ENCODE data around the gene MIB2. TPM values are rescaled to one million over a fixed set of nuclear protein-coding genes. Genes with fewer than 3 reads are reported as not detected.

Gene MIB2
- total RNA-seq, 1 donor from 2014 or later: 78.2 TPM

DNA sequence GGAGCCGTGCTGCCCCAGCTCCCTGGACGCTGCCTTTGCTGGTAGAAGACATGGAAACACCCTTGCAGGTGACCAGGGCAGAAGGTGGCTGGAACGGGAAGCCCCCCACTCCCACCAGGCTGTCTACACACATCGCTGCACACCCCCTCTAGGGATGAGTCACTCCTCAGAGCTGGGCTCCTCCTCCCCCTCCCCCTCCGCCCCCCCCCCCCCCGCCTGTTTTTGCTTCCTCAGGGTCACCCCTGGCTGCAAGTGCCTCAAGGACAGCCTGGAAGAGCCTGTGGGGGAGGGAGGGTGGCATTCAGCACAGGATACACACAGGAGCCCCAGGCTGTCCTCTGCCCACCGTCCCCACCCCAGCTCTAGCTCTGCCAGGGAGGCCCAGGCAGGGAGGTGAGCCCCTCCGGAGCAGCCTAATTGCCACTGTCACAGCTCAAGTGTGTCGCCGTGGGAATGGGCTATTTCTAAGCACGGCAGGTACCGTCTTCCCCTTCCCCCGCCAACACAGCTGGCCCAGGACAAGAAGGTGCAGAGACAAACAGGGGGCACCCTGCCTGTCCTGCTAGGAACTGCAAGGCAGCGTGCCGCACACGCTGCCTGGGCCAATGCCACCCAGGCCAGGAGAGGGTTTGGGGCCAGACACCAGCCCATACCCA lies 17.9 kb upstream of the MIB2 start:
- DNase-seq (ENCODE audit: low read depth) (no peak), FAIRE-seq (no peak)
- TF ChIP-seq, protein P1, sequence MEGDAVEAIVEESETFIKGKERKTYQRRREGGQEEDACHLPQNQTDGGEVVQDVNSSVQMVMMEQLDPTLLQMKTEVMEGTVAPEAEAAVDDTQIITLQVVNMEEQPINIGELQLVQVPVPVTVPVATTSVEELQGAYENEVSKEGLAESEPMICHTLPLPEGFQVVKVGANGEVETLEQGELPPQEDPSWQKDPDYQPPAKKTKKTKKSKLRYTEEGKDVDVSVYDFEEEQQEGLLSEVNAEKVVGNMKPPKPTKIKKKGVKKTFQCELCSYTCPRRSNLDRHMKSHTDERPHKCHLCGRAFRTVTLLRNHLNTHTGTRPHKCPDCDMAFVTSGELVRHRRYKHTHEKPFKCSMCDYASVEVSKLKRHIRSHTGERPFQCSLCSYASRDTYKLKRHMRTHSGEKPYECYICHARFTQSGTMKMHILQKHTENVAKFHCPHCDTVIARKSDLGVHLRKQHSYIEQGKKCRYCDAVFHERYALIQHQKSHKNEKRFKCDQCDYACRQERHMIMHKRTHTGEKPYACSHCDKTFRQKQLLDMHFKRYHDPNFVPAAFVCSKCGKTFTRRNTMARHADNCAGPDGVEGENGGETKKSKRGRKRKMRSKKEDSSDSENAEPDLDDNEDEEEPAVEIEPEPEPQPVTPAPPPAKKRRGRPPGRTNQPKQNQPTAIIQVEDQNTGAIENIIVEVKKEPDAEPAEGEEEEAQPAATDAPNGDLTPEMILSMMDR (IDR thresholded peaks at IDR 0.05; ENCODE audit: insufficient read depth, low read length, severe bottlenecking): peak; percentile 53
- peaks cover 8% of the 10 kb centered on the region for H3K27me3 ChIP-seq (ENCODE audit: control insufficient read depth, insufficient read depth, low read length)
- H3K36me3 ChIP-seq (ENCODE audit: control insufficient read depth, insufficient read depth, low read length): no peaks in the 10 kb centered on the region
- no peak overlapping the region for H3K4me3 ChIP-seq (ENCODE audit: low read depth, low read length)

DNA sequence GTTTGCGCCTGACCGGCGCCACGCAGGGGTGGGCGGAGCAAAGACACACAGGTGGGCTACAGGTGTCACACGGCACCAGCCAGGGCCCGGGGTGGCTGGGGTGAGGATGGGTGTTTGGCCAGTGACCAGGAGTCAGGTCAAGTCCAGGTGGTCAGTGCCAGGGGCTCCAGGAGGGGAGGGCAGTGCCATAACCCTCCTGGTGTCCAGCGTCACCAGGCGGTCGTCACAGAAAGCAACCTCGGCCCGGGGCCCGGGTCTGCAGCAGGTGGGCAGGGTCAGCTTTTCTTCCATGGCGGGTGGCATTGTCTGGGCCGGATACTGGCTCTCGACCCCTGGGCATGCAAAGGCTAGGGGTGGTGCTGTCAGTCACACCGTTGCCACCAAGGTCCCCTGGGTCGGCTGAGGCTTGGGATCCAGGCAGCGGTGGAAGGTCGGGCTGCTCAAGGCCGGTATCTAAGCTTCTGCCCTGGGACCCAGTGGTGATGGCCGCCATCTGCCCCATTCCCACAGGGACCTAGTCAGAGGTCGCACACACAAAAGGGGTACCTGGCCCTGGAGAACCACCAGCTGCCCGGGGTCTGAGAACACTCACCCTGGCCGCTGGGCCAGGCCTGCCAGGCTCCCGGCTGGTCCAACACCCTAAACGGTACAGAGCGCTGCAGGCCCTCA lies 17.1 kb upstream of the MIB2 start:
- TF ChIP-seq, protein P1 (IDR thresholded peaks at IDR 0.05; ENCODE audit: insufficient read depth, low read length, severe bottlenecking): no peak
- FAIRE-seq: no peak
- DNase-seq (ENCODE audit: low read depth): no peak
- no peaks in the 10 kb centered on the region for H3K36me3 ChIP-seq (ENCODE audit: control insufficient read depth, insufficient read depth, low read length)
- peaks cover 8% of the 10 kb centered on the region for H3K27me3 ChIP-seq (ENCODE audit: control insufficient read depth, insufficient read depth, low read length)
- no peak overlapping the region for H3K4me3 ChIP-seq (ENCODE audit: low read depth, low read length)

DNA sequence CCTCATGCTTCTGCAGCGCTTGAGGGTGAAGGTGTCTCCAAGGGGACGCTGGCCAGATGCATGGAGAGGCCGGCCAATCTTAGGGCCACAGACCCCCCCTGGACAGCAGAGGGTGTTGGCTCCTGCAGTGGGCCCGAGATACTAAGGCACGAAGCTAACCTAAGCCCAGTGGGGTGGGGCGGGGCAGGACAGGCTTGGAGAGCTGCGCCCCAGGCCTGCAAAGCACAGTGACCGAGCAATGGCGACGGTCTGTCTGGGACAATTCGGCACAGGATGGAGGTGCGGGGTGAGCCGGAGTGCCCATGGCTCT lies 16.6 kb upstream of the MIB2 start:
- DNase-seq (ENCODE audit: low read depth) (no peak), FAIRE-seq (no peak)
- TF ChIP-seq, protein P1 (IDR thresholded peaks at IDR 0.05; ENCODE audit: insufficient read depth, low read length, severe bottlenecking): no peak
- Histone ChIP-seq H3K27me3 (ENCODE audit: control insufficient read depth, insufficient read depth, low read length) (peaks cover 8% of the 10 kb centered on the region), H3K4me3 (ENCODE audit: low read depth, low read length) (no peak overlapping the region), H3K36me3 (ENCODE audit: control insufficient read depth, insufficient read depth, low read length) (no peaks in the 10 kb centered on the region)

DNA sequence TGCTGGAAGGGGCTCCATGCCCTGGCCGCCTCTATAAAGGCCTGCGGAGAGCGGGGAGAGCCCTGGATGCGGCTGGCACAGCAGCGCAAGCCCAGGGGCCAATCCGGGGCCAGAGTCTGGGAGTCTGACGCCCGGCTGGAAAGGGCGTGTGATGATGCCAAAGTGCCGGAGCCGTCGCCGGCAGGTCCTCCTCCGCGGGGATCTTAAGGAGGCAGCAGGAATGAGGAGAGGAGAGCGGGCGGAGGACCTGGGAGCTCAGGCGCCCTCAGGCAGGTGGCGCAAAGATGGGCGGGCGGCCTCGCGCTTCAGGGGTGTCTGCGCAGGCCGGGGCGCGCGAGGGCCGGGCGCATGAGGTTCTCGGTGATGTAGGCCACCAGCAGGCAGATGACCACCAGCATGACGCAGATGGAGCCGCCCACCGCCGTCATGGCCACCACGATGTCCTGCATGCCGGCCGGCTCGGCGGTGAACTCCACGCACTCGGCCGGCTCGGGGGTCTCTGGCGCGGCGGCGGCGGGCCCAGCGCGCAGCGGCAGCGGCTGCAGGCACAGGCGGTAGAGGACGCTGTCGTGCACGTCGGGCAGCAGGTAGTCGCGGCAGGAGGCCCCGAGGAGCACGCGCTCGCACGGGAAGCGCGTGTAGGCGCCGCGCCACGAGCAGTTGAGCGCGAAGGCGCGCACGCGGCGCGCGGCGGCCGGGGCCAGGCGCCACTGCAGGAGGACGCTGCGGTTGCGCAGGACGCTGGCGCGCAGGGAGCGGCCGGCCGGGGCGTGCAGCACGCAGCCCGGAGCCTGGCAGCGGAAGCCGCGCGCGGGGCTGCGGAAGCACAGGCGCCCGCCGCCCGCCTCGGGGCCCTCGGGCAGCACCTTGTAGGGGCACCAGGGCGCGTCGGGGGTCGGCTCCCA lies 16.0 kb upstream of the MIB2 start:
- TF ChIP-seq, protein P1 (IDR thresholded peaks at IDR 0.05; ENCODE audit: insufficient read depth, low read length, severe bottlenecking): no peak
- FAIRE-seq (no peak), DNase-seq (ENCODE audit: low read depth) (no peak)
- Histone ChIP-seq H3K4me3 (ENCODE audit: low read depth, low read length) (peak overlapping the region; percentile 18), H3K27me3 (ENCODE audit: control insufficient read depth, insufficient read depth, low read length) (peaks cover 8% of the 10 kb centered on the region), H3K36me3 (ENCODE audit: control insufficient read depth, insufficient read depth, low read length) (no peaks in the 10 kb centered on the region)

DNA sequence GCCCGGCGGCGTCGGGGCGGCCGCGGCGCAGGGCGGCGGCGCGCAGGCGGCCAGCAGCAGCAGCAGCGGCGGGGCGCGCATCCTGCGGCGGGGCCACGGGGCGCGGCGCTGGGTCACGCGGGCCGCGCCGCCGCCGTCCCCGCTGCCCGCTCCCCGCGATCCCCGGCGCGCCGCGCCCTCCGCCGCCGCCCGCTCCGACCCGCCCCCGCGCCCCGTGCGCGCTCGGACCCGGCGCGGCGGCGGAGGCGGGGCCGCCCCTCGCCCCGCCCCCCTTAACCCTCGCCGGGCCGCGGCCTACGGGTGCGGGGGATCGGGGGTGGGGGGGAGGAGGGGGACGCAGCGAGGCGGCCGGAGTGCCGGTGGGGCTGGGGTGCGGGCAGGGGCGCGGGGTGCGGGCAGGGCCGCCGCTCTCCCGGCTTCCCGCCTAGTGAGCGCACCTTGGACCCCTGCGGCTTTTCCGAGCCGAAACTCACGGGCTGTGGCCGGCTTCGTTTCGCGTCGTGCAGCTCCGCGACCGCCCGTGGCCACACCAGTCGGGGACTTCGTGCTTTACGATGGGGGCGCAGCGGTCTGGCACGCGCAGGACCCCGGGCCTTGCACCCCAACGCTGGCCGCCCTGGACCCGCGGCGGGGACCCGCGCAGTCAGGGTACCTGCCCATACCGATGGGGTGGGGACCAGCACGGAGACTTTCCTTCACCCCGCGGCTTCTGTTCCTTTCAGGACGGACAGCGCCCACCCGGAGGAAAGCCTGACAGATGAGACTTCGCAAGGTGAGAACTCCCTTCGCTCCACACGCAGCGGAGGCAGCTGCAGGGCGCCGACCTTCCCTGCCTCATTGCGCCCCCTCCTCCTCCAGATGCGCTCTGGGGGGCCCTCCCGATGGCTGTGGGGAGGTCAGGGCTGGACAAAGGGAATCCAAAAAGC lies 15.1 kb upstream of the MIB2 start, which contains the start of gene FNDC10:
Gene FNDC10 (minus strand): TSS at position 201 of the 926 bp plus-strand sequence. CDS start 120 bp downstream, at position 81.
- H3K4me3 ChIP-seq (ENCODE audit: low read depth, low read length): peak within 1 kb of the TSS; percentile 35
- no peaks in the 10 kb centered on the region for H3K36me3 ChIP-seq (ENCODE audit: control insufficient read depth, insufficient read depth, low read length)
- H3K27me3 ChIP-seq (ENCODE audit: control insufficient read depth, insufficient read depth, low read length): peaks cover 8% of the 10 kb centered on the region
- TF ChIP-seq, protein P1 (IDR thresholded peaks at IDR 0.05; ENCODE audit: insufficient read depth, low read length, severe bottlenecking): no peak
- FAIRE-seq: no peak
- no peak for DNase-seq (ENCODE audit: low read depth)

All from bronchial epithelial cell (primary cell).